H9 (cell line): ENCODE data around the gene PDE1C. TPM values are rescaled to one million over a fixed set of nuclear protein-coding genes. Genes with fewer than 3 reads are reported as not detected.

ENCODE experiments used
- DNase-seq: peaks from one replicate; pipeline ENCODE4 v3.0.0-alpha.2; 2017
- H2AFZ ChIP-seq: one replicate; pipeline ENCODE4 v1.6.1; 2013; ENCODE audit warnings: mild to moderate bottlenecking, low read length, control low read depth, moderate library complexity
- H2AK5ac ChIP-seq: 2 replicates; pipeline ENCODE4 v1.6.1; 2013; ENCODE audit warnings: low read length, control low read depth, mixed read lengths; ENCODE audit not compliant: insufficient read length
- H2BK120ac ChIP-seq: one replicate; pipeline ENCODE4 v1.6.1; 2013; ENCODE audit warnings: low read depth, mild to moderate bottlenecking, low read length, control low read depth, inconsistent platforms; ENCODE audit not compliant: poor library complexity, severe bottlenecking
- H2BK12ac ChIP-seq: 2 replicates; pipeline ENCODE4 v1.6.1; 2013; ENCODE audit warnings: low read length, control low read depth, mixed read lengths, low read depth; ENCODE audit not compliant: insufficient read length
- H2BK15ac ChIP-seq: 2 replicates; pipeline ENCODE4 v1.6.1; 2013; ENCODE audit warnings: low read depth, low read length, control low read depth
- H2BK20ac ChIP-seq: one replicate; pipeline ENCODE4 v1.6.1; 2013; ENCODE audit warnings: low read depth, mild to moderate bottlenecking, low read length, control low read depth, inconsistent platforms; ENCODE audit not compliant: poor library complexity, severe bottlenecking
- H2BK5ac ChIP-seq: 2 replicates; pipeline ENCODE4 v1.6.1; 2013; ENCODE audit warnings: low read length, control low read depth, mixed read lengths; ENCODE audit not compliant: insufficient read length
- H3K14ac ChIP-seq: 2 replicates; pipeline ENCODE4 v1.6.1; 2013; ENCODE audit warnings: low read length, control low read depth; ENCODE audit not compliant: insufficient read depth
- H3K18ac ChIP-seq: 2 replicates; pipeline ENCODE4 v1.6.1; 2013; ENCODE audit warnings: low read depth, mild to moderate bottlenecking, mixed read lengths, low read length, control low read depth; ENCODE audit not compliant: insufficient read length
- H3K23ac ChIP-seq: 2 replicates; pipeline ENCODE4 v1.6.1; 2013; ENCODE audit warnings: low read length, control low read depth, mixed read lengths, low read depth; ENCODE audit not compliant: insufficient read length
- H3K23me2 ChIP-seq: 2 replicates; pipeline ENCODE4 v1.6.1; 2013; ENCODE audit warnings: low read depth, mild to moderate bottlenecking, mixed read lengths, low read length, control low read depth; ENCODE audit not compliant: insufficient read length, poor library complexity, severe bottlenecking
- H3K27ac ChIP-seq: 2 replicates; pipeline ENCODE4 v1.5.1; 2013; ENCODE audit warnings: low read length, control low read depth, mixed read lengths, low read depth; ENCODE audit not compliant: insufficient read length
- H3K27me3 ChIP-seq: 2 replicates; pipeline ENCODE4 v1.6.1; 2013; ENCODE audit warnings: low read length, control low read depth, inconsistent platforms; ENCODE audit not compliant: insufficient read depth
- H3K4ac ChIP-seq: 2 replicates; pipeline ENCODE4 v1.6.1; 2013; ENCODE audit warnings: low read depth, mild to moderate bottlenecking, control low read depth, inconsistent platforms, low read length, moderate library complexity
- H3K4me1 ChIP-seq: 2 replicates; pipeline ENCODE4 v1.6.1; 2013; ENCODE audit warnings: low read length, control low read depth, inconsistent platforms; ENCODE audit not compliant: insufficient read depth
- H3K4me2 ChIP-seq: 2 replicates; pipeline ENCODE4 v1.6.1; 2013; ENCODE audit warnings: low read length, control low read depth, mixed read lengths; ENCODE audit not compliant: insufficient read length, insufficient read depth
- H3K56ac ChIP-seq: 2 replicates; pipeline ENCODE4 v1.6.1; 2013; ENCODE audit warnings: low read depth, mild to moderate bottlenecking, mixed read lengths, low read length, control low read depth; ENCODE audit not compliant: insufficient read length
- H3K79me1 ChIP-seq: 2 replicates; pipeline ENCODE4 v1.6.1; 2013; ENCODE audit warnings: low read depth, mild to moderate bottlenecking, moderate library complexity, low read length, control low read depth, inconsistent platforms; ENCODE audit not compliant: insufficient read depth, poor library complexity, severe bottlenecking
- H3K79me2 ChIP-seq: 2 replicates; pipeline ENCODE4 v1.6.1; 2013; ENCODE audit warnings: low read length, control low read depth, inconsistent platforms; ENCODE audit not compliant: insufficient read depth
- H3K9ac ChIP-seq: 2 replicates; pipeline ENCODE4 v1.6.1; 2013; ENCODE audit warnings: low read length, control low read depth, mixed read lengths; ENCODE audit not compliant: insufficient read length; ENCODE audit errors: extremely low read depth
- H3K9me3 ChIP-seq: one replicate; pipeline ENCODE4 v1.6.1; 2013; ENCODE audit warnings: low read depth, low read length, inconsistent platforms; ENCODE audit not compliant: control insufficient read depth
- H3T11ph ChIP-seq: one replicate; pipeline ENCODE4 v1.6.1; 2013; ENCODE audit warnings: mild to moderate bottlenecking, low read length, control low read depth, inconsistent platforms
- H4K20me1 ChIP-seq: one replicate; pipeline ENCODE4 v1.6.1; 2013; ENCODE audit not compliant: control insufficient read depth, insufficient read length, insufficient read depth
- H4K5ac ChIP-seq: 2 replicates; pipeline ENCODE4 v1.6.1; 2013; ENCODE audit warnings: low read depth, mild to moderate bottlenecking, mixed read lengths, low read length, control low read depth; ENCODE audit not compliant: insufficient read length
- H4K8ac ChIP-seq: replicated peaks from 2 replicates; pipeline ENCODE4 v1.6.1; 2013; ENCODE audit warnings: low read length, control low read depth, mixed read lengths, low read depth; ENCODE audit not compliant: insufficient read length
- H4K91ac ChIP-seq: 2 replicates; pipeline ENCODE4 v1.6.1; 2013; ENCODE audit warnings: low read depth, mild to moderate bottlenecking, moderate library complexity, mixed read lengths, low read length, control low read depth; ENCODE audit not compliant: insufficient read length
- H3K27ac Mint-ChIP-seq, 3 experiments: 2 replicates in 2 of 3; 3 replicates in 1 of 3; pipeline ENCODE4 v1.8.0; 2020 to 2021; ENCODE audit warnings: mixed read lengths in 3 of 3, mild to moderate bottlenecking in 1 of 3, moderate library complexity in 1 of 3
- H3K27me3 Mint-ChIP-seq: 2 replicates; pipeline ENCODE4 v1.8.0; 2021; ENCODE audit warnings: low read depth, mild to moderate bottlenecking, moderate library complexity, mixed read lengths
- H3K36me3 Mint-ChIP-seq, 3 experiments: 2 replicates in 2 of 3; 3 replicates in 1 of 3; pipeline ENCODE4 v1.8.0; 2020 to 2021; ENCODE audit warnings: low read depth in 3 of 3, mixed read lengths in 3 of 3; ENCODE audit not compliant: insufficient read depth in 1 of 3
- H3K4me1 Mint-ChIP-seq, 2 experiments: 2 replicates each; pipeline ENCODE4 v1.8.0; 2020; ENCODE audit warnings: mixed read lengths in 2 of 2
- H3K4me3 Mint-ChIP-seq, 2 experiments: 2 replicates in 1 of 2; 3 replicates in 1 of 2; pipeline ENCODE4 v1.8.0; 2020 to 2021; ENCODE audit warnings: mild to moderate bottlenecking in 2 of 2, mixed read lengths in 2 of 2, moderate library complexity in 1 of 2
- H3K9me3 Mint-ChIP-seq, 2 experiments: 2 replicates in 1 of 2; 3 replicates in 1 of 2; pipeline ENCODE4 v1.8.0; 2020; ENCODE audit warnings: mild to moderate bottlenecking in 2 of 2, mixed read lengths in 2 of 2, moderate library complexity in 1 of 2
- CTCF ChIP-seq: fragments of 200-600 bp; sonication (generic); conservative IDR thresholded peaks from 3 replicates; pipeline ENCODE4 v1.8.0; 2021; ENCODE audit warnings: antibody characterized with exemption, mild to moderate bottlenecking
- WGBS: extraction: QIAGEN DNeasy Blood & Tissue Kit; methylation state at CpG from one replicate; pipeline ENCODE4 v1.1.7; 2013; ENCODE audit warnings: missing lambda C conversion rate, low lambda C conversion rate, mixed read lengths; ENCODE audit not compliant: insufficient read length; ENCODE audit errors: extremely low coverage; 5-methylcytosine and 5-hydroxymethylcytosine counted together
- total RNA-seq: library from RNA; stranded (reverse); gene quantifications from 2 replicates; pipeline ENCODE4 v1.2.1, GENCODE V29; 2021

The PDE1C gene
- total RNA-seq, 1 experiment from 2014 or later = 0.17 TPM

DNA sequence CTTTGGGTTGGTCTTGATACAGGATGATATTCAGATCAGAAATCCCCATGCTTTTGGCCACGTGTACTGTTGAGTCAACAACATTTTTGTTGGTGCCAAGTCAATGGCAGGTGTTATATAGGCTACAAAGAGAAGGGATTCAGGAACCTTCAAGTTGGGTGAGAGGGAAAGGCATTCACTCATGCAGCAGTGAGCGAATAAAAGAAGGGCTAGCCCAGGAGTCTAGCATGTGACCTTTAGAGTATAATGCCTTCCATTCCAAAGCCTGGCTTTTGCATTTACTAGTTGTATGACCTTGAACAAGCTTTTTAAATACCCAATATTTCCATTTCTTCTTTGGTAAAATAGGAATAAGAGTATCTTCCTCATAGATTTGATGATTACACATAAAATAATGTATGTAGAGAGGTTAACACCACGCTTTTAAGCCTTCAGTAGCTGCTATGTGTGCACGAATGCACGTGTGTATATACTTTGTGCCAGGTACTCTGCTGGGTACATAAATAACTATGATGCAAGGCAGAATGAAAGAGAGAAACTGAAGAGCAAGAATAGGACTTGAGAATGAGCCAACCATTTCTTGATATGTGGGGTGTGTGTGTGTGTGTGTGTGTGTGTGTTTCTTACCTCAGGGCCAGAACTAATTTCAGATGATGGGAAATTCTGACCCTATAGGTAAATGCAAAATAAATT is 163.6 kb downstream of the PDE1C start:
- Mint-ChIP-seq H3K4me3 (no peak overlapping the region), H3K27me3 (peaks cover 9% of the 10 kb centered on the region), H3K36me3 (no peaks in the 10 kb centered on the region), H3K27ac (no peak overlapping the region), H3K9me3 (no peaks in the 10 kb centered on the region), H3K4me1 (no peaks in the 10 kb centered on the region)
- Histone ChIP-seq H3K9me3 (no peaks in the 10 kb centered on the region), H3K27ac (no peak overlapping the region), H2BK15ac (no peak overlapping the region), H3K23ac (no peak overlapping the region), H2BK5ac (no peak overlapping the region), H2AK5ac (no peak overlapping the region), H4K5ac (no peak overlapping the region), H3K9ac (no peak overlapping the region), H3K4ac (no peak overlapping the region), H3K27me3 (no peaks in the 10 kb centered on the region), H3K23me2 (no peaks in the 10 kb centered on the region), H4K91ac (no peak overlapping the region), H2AFZ (no peak overlapping the region), H3K4me2 (no peak overlapping the region), H2BK120ac (no peak overlapping the region), H3K56ac (no peak overlapping the region), H3K79me1 (no peaks in the 10 kb centered on the region), H4K20me1 (no peaks in the 10 kb centered on the region), H3K4me1 (no peaks in the 10 kb centered on the region), H3T11ph (no peak overlapping the region), H3K79me2 (no peaks in the 10 kb centered on the region), H3K14ac (no peak overlapping the region), H4K8ac (no peak overlapping the region), H2BK20ac (no peak overlapping the region), H2BK12ac (no peak overlapping the region), H3K18ac (no peak overlapping the region)
- WGBS = no CpG with 5 or more reads among the region's 5 CpGs
- no peak for DNase-seq
- no peak for TF ChIP-seq CTCF
